ENCODE results near the gene TOP2A.

DNA sequence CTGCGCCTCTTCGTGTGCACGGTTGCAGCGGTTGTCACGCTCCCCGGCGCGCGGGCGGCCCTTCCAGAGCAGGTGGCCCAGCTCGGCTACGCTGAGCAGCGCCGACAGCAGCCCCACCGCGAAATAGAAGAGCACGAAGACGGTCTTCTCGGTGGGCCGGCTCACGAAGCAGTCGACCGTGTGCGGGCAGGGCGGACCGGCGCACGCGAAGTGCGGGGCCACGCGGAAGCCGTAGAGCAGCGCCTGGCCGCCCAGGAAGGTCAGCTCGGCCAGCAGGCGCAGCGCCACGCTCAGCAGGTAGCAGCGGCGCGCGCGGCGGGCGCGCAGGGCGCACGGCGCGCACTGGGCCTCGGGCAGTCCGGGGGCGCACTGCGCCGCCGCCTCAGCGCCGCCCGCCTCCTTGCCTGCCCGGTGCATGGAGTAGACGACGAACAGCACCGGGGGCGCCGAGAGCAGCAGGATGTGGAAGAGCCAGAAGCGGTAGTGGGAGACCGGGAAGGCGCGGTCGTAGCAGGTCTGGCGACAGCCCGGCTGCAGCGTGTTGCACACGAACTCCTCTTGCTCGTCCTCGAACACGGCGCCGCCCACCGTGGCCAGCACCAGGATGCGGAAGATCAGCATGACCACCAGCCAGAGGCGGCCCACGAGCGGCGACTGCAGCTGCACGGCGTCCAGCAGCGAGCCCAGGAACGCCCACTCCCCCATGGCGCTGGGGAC, 54.4 kb downstream of the TOP2A start:
- TF ChIP-seq SUZ12 (IDR thresholded peaks at IDR 0.05; ENCODE audit: extremely low read depth, insufficient read depth, insufficient read length): no peak
- TF ChIP-seq ZNF274 (IDR thresholded peaks at IDR 0.05; ENCODE audit: low read depth, low read length): no peak

All from NT2/D1 (cell line).